Endothelial cell of umbilical vein (primary cell): Measurements from ENCODE around the gene TNN. TPM values are rescaled to one million over a fixed set of nuclear protein-coding genes. Genes with fewer than 3 reads are reported as not detected.

Source experiments
- BruUV-seq: library from RNA; stranded (reverse); fragments of 400-500 nt; replicated peaks from 2 replicates; lab custom pipeline; 2021; lab: Mats Ljungman, UMichigan
- CTCF ChIA-PET: fragments of 300-600, 350-600 bp; sonication (Branson Sonifier 250); formaldehyde crosslinking; loops from one replicate; lab custom pipeline; 2021; ENCODE audit warnings: antibody characterized with exemption, inconsistent platforms; lab: Charles Lee
- POLR2A ChIA-PET: fragments of 300-600, 350-600 bp; sonication (Branson Sonifier 250); formaldehyde crosslinking; loops from one replicate; lab custom pipeline; 2021; ENCODE audit warnings: antibody characterized with exemption, inconsistent platforms; lab: Charles Lee
- DNase-seq: peaks from one replicate; pipeline ENCODE4 v3.0.0-alpha.2; 2011; ENCODE audit warnings: low read depth, low spot score
- FAIRE-seq: peaks from 2 replicates; lab custom pipeline; 2011; peaks lifted over from hg19 to GRCh38; lab: Jason Lieb, UNC
- H2AFZ ChIP-seq: 2 replicates; pipeline ENCODE4 v1.6.0; 2012; ENCODE audit warnings: low read depth, low read length, control low read depth, inconsistent platforms
- H3K27ac ChIP-seq: 2 replicates; pipeline ENCODE4 v1.5.1; 2011; ENCODE audit warnings: low read depth, mild to moderate bottlenecking, control low read depth, low read length, moderate library complexity; ENCODE audit not compliant: insufficient read depth
- H3K27me3 ChIP-seq, 2 experiments: 2 replicates each; pipeline versions ENCODE4 v1.6.0 to v1.6.1; 2011; ENCODE audit warnings: low read length in 2 of 2, mixed read lengths in 1 of 2; ENCODE audit not compliant: control insufficient read depth in 2 of 2, insufficient read depth in 2 of 2
- H3K36me3 ChIP-seq, 2 experiments: 2 replicates in 1 of 2; 3 replicates in 1 of 2; pipeline ENCODE4 v1.5.1; 2011; ENCODE audit warnings: low read length in 2 of 2, mild to moderate bottlenecking in 1 of 2, moderate library complexity in 1 of 2; ENCODE audit not compliant: control insufficient read depth in 2 of 2, insufficient read depth in 2 of 2; ENCODE audit errors: extremely low read depth in 1 of 2
- H3K4me1 ChIP-seq: 3 replicates; pipeline ENCODE4 v1.5.1; 2011; ENCODE audit warnings: mild to moderate bottlenecking, low read length; ENCODE audit not compliant: control insufficient read depth, insufficient read depth; ENCODE audit errors: extremely low read depth
- H3K4me2 ChIP-seq: 2 replicates; pipeline ENCODE4 v1.6.1; 2011; ENCODE audit warnings: low read length, control low read depth, mixed read lengths; ENCODE audit not compliant: insufficient read depth
- H3K4me3 ChIP-seq, 3 experiments: fragments of 200-600 bp in 1 of 3; sonication (generic), shearing (Covaris generic) in 1 of 3; replicated peaks in 1 of 3; 2 replicates each; pipeline ENCODE4 v1.5.1; 2011 to 2016; ENCODE audit warnings: control low read depth in 3 of 3, low read length in 3 of 3, mild to moderate bottlenecking in 2 of 3, inconsistent platforms in 1 of 3, low read depth in 1 of 3, moderate library complexity in 1 of 3; ENCODE audit not compliant: insufficient read depth in 1 of 3
- H3K79me2 ChIP-seq: 2 replicates; pipeline ENCODE4 v1.6.0; 2012; ENCODE audit warnings: low read length, inconsistent platforms; ENCODE audit not compliant: control insufficient read depth, insufficient read depth
- H3K9ac ChIP-seq: replicated peaks from 2 replicates; pipeline ENCODE3; 2011; ENCODE audit warnings: low read length, control low read depth; ENCODE audit not compliant: insufficient read depth; ENCODE audit errors: extremely low read depth
- H3K9me1 ChIP-seq: replicated peaks from 3 replicates; pipeline ENCODE4 v1.6.0; 2011; ENCODE audit warnings: mild to moderate bottlenecking, low read length; ENCODE audit not compliant: control insufficient read depth, insufficient read depth; ENCODE audit errors: extremely low read depth
- H3K9me3 ChIP-seq: replicated peaks from 2 replicates; pipeline ENCODE4 v1.5.1; 2012; ENCODE audit warnings: low read length, inconsistent platforms; ENCODE audit not compliant: control insufficient read depth, insufficient read depth
- H4K20me1 ChIP-seq: replicated peaks from 2 replicates; pipeline ENCODE3; 2011; ENCODE audit warnings: mild to moderate bottlenecking, low read length; ENCODE audit not compliant: control insufficient read depth, insufficient read depth; ENCODE audit errors: extremely low read depth
- EZH2 ChIP-seq: IDR thresholded peaks from 2 replicates; pipeline ENCODE4 v1.6.1; 2012; ENCODE audit warnings: borderline replicate concordance, low read depth, mild to moderate bottlenecking, moderate library complexity, low read length, inconsistent platforms; ENCODE audit not compliant: severe bottlenecking
- FOS ChIP-seq: IDR thresholded peaks from 2 replicates; pipeline ENCODE4 v1.6.1; 2011; ENCODE audit warnings: mild to moderate bottlenecking, low read length, moderate library complexity, borderline replicate concordance; ENCODE audit not compliant: insufficient read depth
- GATA2 ChIP-seq: IDR thresholded peaks from 2 replicates; pipeline ENCODE4 v1.7.0; 2011; ENCODE audit warnings: low read depth, mild to moderate bottlenecking, moderate library complexity, mixed read lengths, low read length; ENCODE audit not compliant: insufficient read length, insufficient read depth
- JUN ChIP-seq: IDR thresholded peaks from 2 replicates; pipeline ENCODE4 v1.6.1; 2011; ENCODE audit warnings: borderline replicate concordance, low read depth; ENCODE audit not compliant: insufficient read length, insufficient read depth
- MYC ChIP-seq: IDR thresholded peaks from one replicate; pipeline ENCODE4 v1.6.1; 2011; ENCODE audit warnings: mild to moderate bottlenecking, low read depth, low read length
- POLR2A ChIP-seq: IDR thresholded peaks from 2 replicates; pipeline ENCODE4 v1.6.1; 2012; ENCODE audit warnings: low read depth, mild to moderate bottlenecking, control low read depth, low read length
- POLR2AphosphoS5 ChIP-seq: IDR thresholded peaks from 2 replicates; pipeline ENCODE4 v1.6.1; 2012; ENCODE audit warnings: low read depth, mild to moderate bottlenecking, control low read depth, low read length, moderate library complexity; ENCODE audit not compliant: insufficient read depth
- dilution Hi-C: fragments of 300-500 bp; cut with MboI; formaldehyde crosslinking; loops from one replicate; pipeline ENCODE4 v1.15.0; 2019; ENCODE audit warnings: low sequenced_read_pairs; ENCODE audit not compliant: extremely low pct_ligation_motif_present
- intact Hi-C: fragments of 100-400 bp; cut with micrococcal nuclease; formaldehyde crosslinking; loops from one replicate; pipeline ENCODE4 v1.10.0; 2022
- polyA plus RNA-seq, 4 experiments: library from polyadenylated mRNA; depleted of rRNA in 3 of 4; stranded (reverse) in 3 of 4; unstranded in 1 of 4; fragments of >200 nt; gene quantifications; 2 replicates each; pipeline versions ENCODE4 v1.2.1 to v1.2.3, GENCODE V29; 2011 to 2012; ENCODE audit warnings: missing spikeins in 1 of 4
- total RNA-seq: library from RNA; stranded (reverse); gene quantifications from 2 replicates; pipeline ENCODE4 v1.2.3, GENCODE V29; 2021
- TF ChIP-seq, protein P1 (sequence below), 2 donors: IDR thresholded peaks; 1 replicate in 1 of 2; 2 replicates in 1 of 2; pipeline ENCODE4 v1.5.1; 2011; ENCODE audit warnings: low read length in 2 of 2, mild to moderate bottlenecking in 2 of 2, moderate library complexity in 2 of 2, control low read depth in 1 of 2, inconsistent platforms in 1 of 2, low read depth in 1 of 2; ENCODE audit not compliant: insufficient read depth in 1 of 2; ENCODE audit errors: extremely low read depth in 1 of 2
- TF ChIP-seq, protein P2 (sequence below): IDR thresholded peaks from 2 replicates; pipeline ENCODE4 v1.6.1; 2011; ENCODE audit not compliant: insufficient read depth, insufficient read length

The TNN gene
- total and polyA plus RNA-seq, 2 donors (not counting 3 experiments of a cell fraction or from before 2014, with no cell fraction given) = not detected

GRCh38 chr1:175167861-175168260, 100.2 kb downstream of the TNN start:
- no peaks in the 10 kb centered on the region for H3K79me2 ChIP-seq
- TF ChIP-seq, protein P1, sequence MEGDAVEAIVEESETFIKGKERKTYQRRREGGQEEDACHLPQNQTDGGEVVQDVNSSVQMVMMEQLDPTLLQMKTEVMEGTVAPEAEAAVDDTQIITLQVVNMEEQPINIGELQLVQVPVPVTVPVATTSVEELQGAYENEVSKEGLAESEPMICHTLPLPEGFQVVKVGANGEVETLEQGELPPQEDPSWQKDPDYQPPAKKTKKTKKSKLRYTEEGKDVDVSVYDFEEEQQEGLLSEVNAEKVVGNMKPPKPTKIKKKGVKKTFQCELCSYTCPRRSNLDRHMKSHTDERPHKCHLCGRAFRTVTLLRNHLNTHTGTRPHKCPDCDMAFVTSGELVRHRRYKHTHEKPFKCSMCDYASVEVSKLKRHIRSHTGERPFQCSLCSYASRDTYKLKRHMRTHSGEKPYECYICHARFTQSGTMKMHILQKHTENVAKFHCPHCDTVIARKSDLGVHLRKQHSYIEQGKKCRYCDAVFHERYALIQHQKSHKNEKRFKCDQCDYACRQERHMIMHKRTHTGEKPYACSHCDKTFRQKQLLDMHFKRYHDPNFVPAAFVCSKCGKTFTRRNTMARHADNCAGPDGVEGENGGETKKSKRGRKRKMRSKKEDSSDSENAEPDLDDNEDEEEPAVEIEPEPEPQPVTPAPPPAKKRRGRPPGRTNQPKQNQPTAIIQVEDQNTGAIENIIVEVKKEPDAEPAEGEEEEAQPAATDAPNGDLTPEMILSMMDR (IDR thresholded peaks at IDR 0.05; ENCODE audit: extremely low read depth in 1 of 2, insufficient read depth in 1 of 2, low read depth in 1 of 2, low read length in 2 of 2) = no peak
- TF ChIP-seq FOS = no peak
- no peak for TF ChIP-seq EZH2
- TF ChIP-seq, protein P2, sequence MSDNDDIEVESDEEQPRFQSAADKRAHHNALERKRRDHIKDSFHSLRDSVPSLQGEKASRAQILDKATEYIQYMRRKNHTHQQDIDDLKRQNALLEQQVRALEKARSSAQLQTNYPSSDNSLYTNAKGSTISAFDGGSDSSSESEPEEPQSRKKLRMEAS = no peak
- no peak for TF ChIP-seq GATA2
- TF ChIP-seq JUN = no peak
- no peak for TF ChIP-seq MYC
- TF ChIP-seq POLR2A = no peak
- no peak for TF ChIP-seq POLR2AphosphoS5
- no peak for DNase-seq
- no peaks in the 10 kb centered on the region for H4K20me1 ChIP-seq
- H3K9me3 ChIP-seq = no peaks in the 10 kb centered on the region
- intact Hi-C loops = no loop called here
- ChIA-PET POLR2A (no interaction called here), CTCF (interaction anchor here (0.8 to 4.5 kb wide), 4 partner anchors 12 to 151 kb away, joined by 3 to 41 read pairs (median 12); no protein-coding TSS in a partner anchor)
- H3K4me1 ChIP-seq = peaks cover 32% of the 10 kb centered on the region
- H3K27ac ChIP-seq = no peak overlapping the region
- H3K9ac ChIP-seq = no peak overlapping the region
- dilution Hi-C loops = no loop called here
- H2AFZ ChIP-seq = no peak overlapping the region
- no peaks in the 10 kb centered on the region for H3K36me3 ChIP-seq
- H3K4me3 ChIP-seq = no peak overlapping the region
- H3K27me3 ChIP-seq = no peaks in the 10 kb centered on the region
- no peaks in the 10 kb centered on the region for H3K9me1 ChIP-seq
- no peak overlapping the region for H3K4me2 ChIP-seq
- no TSS peak for BruUV-seq
- FAIRE-seq = no peak
